NCI-H2171 treated with DMSO at 0.1 percent for 48 hours (cell line): Measurements from ENCODE around the gene CPSF6.
"Not testable (repeated sequence)": the region's sequence is repeated elsewhere in the genome, so short reads cannot be mapped to it uniquely, and the experiment has no call there.

Experiments
- DNase-seq: peaks from one replicate; lab custom pipeline; 2025; lab: John Stamatoyannopoulos, UW

CPSF6 gene, protein sequence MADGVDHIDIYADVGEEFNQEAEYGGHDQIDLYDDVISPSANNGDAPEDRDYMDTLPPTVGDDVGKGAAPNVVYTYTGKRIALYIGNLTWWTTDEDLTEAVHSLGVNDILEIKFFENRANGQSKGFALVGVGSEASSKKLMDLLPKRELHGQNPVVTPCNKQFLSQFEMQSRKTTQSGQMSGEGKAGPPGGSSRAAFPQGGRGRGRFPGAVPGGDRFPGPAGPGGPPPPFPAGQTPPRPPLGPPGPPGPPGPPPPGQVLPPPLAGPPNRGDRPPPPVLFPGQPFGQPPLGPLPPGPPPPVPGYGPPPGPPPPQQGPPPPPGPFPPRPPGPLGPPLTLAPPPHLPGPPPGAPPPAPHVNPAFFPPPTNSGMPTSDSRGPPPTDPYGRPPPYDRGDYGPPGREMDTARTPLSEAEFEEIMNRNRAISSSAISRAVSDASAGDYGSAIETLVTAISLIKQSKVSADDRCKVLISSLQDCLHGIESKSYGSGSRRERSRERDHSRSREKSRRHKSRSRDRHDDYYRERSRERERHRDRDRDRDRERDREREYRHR

DNA sequence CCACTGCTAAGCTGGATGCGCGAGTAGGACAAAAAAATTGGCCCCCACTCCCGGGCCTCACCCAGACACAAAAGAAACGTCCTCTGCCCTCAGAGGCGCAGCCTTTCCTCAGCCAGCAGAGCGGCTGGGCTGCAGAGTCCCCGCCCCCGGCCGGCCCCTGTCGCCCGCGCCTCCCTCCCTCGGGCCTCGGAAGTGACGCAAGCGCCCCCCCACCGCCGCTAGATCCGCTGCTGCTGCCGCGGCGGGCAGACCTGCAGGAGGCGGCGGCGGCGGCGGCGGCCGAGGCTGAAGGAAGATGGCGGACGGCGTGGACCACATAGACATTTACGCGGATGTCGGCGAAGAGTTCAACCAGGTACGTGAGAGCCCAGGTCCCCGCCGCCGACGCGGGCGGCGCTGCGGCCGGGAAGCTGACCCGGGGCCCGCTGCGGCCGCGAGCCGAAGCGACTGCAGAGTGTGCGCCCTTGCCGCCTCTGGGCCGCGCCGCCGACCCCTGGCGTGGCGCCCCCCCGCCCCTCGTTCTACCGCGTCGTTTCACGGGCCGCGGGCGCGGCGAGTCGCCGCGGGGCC lies at the start of gene CPSF6:
Gene CPSF6 (plus strand): TSS at position 218 of the 570 bp plus-strand sequence. CDS start 78 bp downstream, at position 296.
- peak; percentile 94 for DNase-seq

DNA sequence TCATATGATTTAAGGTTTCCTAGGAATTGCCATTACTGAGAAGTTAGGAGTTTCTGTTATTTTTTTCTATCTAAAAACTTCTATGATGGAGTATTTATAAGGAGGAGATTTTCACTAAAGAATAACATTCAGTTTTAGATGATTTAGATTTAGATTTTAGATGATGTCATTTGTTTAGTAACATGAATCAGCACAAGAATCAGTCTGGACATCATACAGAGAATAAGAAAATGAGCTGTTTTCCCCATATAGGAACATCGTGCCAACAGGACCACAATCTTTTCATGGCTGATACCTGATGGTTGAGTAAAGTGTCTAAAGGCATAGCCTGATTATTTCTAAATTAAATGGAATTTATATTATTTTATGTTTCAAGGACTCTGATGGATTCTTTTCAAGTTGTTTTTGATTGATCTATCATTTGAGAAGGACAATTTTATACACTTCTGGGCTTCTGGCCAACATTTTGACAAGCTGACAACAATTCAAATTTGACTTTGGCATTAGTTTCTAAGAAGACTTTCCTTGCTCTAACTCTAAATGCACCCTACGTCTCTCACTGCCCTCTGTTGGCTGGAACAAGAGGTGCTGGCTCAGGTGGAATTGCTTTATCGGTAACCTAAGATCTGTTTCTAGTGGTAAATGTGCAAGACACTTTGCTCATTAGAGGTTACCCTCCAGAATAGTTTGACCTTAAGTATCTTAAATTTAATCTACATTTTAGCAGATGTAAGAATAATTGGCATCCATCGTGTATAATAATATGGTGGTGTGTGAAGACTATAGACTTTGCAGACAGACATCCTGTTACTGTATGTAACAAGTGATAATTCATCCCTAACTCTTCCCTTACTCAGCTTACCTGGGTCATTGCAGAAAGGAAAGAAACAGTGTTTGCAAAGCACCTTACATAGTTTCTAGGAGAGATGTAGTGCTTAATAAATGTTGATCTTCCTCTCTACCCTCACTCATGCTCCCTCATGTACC lies 42.8 kb upstream of the CPSF6 start:
- peak; percentile 22 for DNase-seq

DNA sequence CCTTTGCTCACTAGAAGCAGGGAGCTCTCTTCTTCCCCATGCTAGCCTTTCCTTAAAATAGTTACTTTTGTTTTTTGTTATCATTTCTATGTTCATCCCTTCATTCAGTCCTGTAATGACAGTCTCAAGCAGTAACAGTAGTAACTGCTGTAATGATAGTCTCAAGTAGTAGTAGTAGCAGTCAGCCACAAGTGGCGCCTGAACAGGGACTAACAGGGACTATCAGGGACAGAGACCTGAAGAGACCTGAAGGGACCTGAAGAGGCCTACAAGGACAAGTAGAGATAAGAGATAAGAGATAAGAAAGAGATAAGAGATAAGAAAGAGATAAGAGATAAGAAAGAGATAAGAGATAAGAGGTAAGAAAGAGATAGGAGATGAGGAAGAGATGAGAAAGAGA lies 39.4 kb upstream of the CPSF6 start:
- DNase-seq, result not testable (repeated sequence)

DNA sequence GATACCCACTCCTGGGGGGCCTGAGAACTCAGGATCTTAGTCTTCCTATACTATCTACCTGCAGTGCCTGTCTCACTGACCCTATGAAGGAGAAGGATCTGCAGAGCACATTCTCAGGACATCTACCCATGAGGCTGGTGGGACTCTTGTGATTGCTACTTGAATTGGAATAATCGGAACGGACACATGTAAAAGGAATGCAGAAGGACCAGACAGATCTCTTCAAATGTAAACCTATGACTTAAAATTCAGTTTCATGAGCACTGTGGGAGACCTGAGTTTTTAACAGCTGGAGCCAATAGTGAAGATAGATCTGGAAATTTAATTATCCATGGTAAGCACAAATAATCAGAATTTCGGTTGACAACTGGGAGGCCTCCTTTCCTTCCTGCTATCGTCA lies 35.2 kb upstream of the CPSF6 start:
- no peak for DNase-seq

DNA sequence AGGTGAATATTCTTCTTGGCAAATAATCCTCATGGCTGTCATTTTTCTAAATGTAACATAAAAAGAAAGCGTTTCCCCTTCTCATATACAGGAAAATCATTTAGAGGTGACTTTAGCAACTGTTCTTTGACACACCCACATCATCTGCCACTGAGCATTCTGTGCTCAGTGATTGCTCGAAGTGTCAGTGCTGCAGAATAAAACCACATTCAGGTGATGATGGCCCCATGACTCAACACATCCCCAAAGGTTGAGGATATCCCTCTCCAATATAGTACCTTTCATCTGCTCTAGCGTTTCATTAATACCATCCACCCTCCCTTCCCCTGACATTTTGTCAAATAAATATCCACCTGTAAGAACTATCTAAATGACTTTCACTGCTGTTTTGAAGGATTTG lies 28.7 kb upstream of the CPSF6 start:
- no peak for DNase-seq

DNA sequence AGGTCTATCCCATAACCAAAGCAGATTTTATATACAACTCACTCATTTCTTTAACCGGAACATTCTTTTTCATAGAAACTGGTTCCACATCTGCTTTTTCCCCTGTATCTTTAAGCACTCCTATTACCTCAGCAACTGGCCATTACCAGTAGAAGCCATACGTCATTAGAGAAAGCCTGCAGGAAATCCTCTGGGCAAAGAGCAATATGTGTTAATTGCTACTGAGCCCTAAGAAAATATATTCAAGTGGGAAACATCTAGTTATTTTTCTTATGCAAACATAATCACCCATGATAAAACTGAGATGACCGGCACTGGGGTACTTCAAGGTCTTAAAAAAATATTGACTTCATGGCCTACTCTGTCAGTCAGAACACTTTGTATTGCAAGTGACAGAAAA lies 28.2 kb upstream of the CPSF6 start:
- no peak for DNase-seq

DNA sequence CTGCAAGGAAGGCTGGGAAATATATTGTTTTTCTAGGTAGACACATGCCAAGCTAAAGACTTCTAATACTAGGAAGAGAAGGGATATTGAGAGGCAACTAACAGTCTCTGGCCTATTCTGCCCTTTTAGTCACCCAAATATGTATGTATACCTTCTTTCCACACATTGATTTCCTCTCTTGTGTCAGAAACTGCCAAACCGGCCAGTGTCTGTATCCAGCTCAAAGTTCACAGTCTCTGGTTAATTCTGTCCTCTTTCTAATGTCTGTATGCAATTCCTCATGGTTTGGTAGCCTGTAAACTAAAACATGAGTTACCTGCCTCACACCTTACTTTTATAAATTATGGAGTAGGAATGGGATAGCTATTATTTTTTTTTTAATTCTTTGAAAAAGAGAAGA lies 25.2 kb upstream of the CPSF6 start:
- no peak for DNase-seq

DNA sequence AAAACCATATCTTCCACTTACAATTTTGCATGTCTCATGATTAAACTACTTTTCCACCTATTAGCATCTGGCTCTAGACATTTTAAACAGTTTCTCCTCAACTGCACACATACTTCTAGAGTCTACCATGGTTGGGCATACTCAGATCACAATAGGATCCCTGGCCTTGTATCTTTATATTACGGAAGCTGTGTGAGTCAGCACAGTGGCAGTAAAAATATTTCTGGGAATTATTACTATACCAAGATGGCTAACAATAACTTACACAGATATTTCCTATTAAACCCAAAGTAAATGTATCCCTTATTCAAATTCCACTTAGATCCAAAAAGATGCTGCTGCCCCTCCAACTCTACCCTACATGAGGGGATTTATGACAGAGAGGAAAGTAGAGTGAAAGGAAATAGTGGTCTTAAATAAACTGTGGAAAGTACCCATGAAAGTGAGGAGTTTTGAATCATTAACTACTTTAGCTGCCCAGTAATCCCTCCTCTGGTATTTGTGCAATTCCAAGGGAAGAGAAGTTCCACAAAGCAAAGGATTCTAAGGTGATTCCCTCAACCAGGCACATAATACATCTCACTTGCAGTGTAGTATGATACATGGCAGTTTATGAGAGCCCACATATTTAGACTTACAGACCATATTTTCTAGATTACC lies 14.0 kb upstream of the CPSF6 start:
- DNase-seq, result no peak

DNA sequence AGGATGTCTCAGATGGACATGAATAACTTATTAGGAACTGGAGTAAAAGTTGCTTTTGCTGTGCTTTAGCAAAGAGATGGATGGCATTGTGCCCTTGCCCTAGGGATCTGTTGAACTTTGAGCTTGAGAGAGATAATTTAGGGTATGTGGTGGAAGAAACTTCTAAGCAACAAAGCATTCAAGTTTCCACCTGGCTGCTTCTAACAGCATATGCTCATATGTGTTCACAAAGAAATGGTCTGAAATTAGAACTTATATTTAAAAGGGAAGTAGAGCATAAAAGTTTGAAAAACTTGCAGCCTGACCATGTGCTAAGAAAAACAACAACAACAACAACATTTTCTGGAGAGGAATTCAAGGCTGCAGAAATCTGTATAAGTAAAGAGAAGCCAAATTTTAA lies 7.9 kb upstream of the CPSF6 start:
- no peak for DNase-seq

DNA sequence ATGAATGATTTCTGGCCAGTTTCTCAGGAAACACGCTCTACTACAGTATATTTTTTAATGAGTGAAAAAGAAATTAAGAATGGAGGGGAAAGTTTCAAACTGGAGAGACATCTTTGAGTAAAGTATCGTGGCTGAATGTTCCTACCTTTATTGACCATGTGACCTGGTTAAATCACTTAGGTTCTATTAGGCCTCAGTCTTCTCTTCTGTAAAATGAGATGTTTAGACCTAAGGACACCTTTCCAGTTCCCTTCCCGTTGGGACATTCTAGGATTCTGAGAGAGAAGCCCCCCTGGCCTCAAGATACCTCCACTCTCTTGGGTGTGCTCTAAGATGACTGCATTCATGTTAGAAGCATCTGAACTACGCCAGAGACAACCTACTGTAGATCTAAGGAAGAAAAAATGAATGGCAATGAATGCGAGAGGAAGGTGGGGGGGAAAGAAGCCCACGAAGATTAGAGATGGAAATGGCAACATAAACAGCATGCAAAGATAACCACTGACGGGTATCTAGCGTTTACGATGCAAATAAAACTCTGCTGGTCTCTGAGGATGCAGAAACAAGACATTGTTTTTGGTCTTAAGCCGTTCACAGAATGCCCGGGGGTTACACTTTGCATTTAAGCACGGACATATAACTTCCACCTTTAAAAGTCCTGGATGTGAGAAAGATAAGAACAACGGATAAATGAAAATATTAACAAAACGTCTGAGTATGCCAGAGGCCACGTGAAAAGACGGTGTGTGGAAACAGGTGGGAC lies 599 bp upstream of the CPSF6 start:
- no peak for DNase-seq

DNA sequence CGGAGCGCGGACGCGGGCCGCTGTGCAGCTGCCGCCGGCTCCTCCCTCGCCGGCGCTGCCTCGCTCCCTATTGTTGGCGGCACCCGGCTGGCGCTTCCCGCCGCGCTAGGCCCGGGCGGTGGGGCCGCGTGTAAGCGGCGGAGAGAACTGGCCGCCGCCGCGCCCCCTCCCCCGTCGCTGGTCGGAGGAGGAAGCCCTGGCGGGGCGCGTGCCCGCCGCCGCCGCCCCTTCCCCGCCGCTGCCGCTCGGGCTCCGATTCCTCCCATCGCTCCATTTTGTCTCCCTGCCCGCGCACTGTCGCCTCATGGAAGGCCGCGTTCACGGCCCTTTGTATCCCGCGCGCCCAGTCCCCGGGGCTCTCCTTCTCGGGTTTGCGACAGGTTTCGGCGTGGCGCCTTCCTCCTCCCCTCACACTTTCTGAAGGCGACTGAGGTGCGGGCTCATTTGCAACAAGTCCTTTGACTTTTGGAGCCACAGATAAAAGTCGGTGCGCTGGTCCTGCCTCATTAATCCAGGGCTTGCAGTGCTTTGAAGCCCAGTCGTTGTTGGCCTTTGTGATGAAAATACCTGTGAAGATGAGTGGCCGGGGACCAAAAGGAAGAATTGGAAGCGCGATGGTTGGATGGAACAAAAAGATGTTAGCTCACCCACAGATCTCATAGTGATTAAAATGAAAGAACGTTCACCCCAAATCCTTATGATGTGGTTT lies 707 bp downstream of the CPSF6 start:
- DNase-seq, result peak; percentile 42

DNA sequence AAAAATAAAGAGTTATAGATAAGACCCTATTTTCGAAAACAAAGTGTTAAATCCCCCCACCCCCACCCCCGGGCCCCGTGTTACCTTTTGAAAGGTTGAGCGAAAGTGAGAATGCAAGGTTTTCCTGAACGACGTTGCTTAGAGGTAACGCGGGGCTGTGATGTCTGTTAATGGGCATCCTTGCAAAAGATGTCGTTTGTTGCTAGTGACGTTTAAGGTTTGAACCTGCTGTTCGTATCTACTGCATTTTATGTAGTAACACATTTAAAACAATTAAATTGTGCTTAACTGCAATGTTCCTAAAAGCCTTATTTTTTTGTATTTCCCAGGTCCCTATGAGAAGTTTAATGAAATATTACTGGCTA lies 1.2 kb downstream of the CPSF6 start:
- peak; percentile 32 for DNase-seq

DNA sequence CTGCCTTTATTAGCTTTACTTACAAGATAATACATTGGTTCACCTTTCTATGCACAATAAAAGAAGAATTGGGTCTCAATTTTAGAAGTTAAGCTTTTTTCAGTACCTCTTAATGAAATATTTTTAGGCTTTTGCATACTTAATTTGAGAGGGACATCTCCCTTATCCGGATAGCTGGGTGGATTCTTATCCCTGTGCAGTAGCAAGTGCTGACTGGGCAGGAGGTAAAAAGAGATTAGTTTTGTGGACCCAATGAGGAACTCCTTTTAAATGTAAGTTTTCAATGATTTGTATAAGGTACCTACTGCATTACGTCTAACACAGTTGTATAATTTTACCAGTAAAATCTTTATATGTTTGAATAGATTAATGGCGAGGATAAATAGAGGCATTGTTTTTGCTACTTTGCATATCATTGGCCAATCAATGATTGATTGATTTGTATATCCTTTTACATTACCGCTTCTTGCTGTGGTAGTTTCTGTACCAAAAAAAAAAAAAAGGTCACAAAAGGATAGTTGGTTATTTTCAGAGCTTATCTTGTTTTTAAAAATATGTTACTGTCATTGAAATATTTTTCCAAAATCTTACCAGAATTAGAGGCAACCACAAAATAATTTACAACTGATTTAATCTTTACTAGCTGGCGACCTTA lies 2.2 kb downstream of the CPSF6 start:
- DNase-seq, result no peak

DNA sequence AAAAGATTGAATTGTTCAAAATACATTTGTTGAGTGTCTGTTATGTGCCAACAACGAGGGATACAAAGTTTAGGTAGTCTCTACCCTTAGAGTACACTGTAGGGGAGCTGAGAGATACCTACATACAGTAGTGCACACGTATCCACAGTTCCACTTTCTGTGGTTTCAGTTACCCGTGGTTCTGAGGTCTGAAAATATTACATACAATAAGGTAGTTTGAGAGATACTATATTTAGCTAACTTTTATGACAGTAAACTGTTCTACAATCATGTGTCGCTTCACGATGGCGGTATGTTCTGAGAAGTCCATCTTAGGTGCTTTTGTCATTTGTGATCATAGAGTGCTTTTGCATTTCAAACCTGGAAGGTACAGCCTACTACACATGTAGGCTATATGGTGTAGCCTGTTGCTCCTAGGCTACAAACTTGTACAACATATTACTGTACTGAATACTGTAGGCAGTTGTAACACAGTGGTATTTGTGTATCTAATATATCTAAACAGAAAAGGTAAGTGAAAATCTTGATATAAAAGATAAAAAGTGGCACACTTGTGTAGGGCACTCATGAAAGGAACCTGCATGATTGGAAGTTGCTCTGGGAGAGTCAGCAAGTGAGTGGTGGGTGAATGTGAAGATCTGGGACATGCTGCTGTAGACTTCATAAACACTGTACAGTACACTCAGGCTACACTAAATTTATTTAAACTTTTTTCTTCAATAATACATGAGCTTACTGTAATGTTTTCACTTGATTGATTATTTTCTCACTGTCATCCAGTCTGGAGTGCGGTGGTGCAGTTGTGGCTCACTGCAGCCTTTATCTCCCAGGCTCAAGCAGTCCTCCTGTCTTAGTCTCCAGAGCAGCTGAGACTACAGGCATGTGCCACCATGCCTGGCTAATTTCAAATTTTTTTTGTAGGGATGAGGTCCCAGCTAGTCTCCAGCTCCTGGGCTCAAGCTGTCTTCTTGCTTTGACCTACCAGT lies 4.0 kb downstream of the CPSF6 start:
- DNase-seq, result no peak

DNA sequence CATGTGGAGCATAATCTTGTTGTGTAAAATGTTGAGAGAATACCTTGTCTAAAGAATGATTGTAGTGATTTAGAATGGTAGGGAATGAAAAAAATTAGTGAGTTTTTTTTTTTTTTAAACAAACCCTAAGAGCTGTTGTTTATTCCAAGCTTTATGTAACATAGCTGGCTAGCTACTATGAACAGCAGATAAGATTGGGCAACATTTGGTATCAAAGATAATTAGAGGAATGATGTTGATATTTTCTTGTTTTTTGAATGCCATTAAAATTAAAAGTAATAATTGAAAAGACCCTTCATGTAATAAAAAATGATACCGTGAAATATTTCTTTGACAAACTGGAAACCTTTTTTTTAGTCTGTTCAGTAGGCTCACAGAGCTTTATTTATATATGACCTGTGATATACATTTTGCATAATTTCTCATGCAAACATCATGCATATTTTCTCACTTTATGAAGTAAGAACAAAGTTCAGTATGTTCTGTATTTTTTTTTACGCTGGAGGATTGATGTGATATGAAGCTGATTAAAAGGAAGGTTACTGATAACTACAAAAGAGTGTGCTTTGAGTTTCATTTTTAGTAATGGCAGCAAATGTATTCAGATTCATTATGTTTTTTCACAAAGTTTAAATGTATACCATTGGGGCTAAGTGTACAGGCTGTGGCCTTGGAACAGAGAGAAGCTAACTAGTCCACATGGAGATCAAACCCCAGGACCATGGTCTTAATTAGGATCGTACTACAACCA lies 8.1 kb downstream of the CPSF6 start:
- no peak for DNase-seq

DNA sequence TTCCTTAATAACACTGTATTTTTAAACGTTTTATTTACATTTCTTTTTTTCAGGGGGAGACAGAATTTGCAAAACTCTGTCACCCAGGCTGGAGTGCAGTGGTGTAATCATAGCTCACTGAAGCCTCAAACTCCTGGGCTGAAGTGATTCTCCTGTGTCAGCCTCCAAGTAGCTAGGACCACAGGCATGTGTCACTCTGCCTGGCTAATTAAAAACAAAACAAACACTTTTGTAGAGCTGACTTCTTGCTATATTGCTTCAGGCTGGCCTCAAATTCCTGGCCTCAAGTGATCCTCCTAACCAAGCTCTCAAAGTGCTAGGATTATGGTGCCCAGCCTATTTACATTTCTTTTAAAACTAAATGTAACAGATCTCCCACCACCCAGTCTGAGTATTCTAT lies 12.7 kb downstream of the CPSF6 start:
- no peak for DNase-seq

DNA sequence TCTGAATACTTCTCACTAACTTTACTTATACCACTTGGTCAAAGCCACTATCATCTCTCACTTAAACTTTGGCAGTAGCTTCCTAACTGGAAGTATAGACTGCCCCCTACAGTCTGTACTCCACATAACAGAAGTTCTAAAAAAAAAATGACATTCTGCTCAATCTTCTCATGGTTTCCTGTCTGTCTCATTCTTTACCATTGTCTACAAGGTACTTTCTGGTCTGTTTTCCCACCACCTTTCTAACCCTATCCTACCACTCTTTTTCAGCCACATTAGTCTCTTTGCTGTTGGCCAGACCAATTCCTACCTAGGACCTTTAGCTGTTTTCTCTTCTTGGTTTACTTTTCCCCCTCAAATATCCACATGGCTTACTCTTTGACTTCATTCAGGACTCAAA lies 14.7 kb downstream of the CPSF6 start:
- DNase-seq, result peak; percentile 9

DNA sequence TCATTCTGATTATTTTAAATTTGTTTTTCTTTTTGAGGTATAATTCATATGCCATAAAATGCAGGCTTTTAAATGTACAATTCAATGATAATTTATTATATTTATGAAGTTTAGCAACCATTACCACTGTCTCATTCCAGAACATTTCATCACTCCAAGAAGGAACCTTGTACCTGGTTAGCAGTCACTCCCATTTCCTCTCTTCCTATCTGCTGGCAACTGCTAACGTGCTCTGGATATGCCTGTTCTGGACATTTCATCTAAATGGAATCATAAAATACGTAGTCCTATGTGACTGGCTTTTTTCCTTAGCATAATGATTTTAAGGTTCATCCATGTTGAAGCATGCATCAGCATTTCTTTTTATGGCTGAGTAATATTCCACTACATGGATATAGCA lies 15.5 kb downstream of the CPSF6 start:
- DNase-seq, result no peak
